Fibroblast of peridontal ligament (primary cell): ENCODE results near the gene BACH2.

ENCODE experiments used
- DNase-seq: peaks from one replicate; pipeline ENCODE4 v3.0.0-alpha.2; 2010; ENCODE audit errors: extremely low read depth

BACH2 gene

DNA sequence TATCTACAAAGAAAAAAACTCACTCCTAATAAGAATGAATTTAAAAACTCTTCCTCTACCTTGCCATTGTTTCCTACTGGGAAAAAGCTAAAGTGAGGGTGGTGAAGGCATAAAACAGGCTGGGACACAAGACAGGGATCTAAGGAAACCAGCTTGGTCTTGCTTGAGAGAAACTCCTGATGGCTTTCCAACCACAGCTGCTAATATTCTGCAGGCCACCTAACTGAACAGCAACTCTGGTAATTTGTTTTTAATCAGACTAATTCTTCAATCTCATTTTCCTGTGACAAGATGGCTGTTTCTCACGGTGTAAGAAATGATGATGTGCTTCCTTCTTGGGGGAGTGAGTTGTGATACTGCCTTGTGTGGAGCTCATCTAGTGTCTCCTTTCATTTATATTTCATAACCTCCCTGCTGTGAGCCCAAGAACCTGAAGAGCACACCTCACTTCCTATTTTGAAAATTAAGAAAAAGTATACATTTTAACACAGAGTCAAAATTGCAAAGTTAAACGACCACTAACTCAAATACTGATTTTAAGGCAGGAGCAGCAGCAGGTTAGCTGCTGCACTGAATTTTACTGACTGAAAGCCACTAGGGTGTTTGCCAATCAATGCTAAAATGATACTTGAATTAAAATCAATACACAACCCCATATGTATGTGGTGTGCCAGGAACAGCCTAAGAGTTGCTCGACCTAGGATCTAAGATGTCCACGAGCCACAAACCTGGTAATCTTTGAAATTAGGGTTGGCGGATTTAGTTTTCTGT lies 58.0 kb downstream of the BACH2 start:
- no peak for DNase-seq

DNA sequence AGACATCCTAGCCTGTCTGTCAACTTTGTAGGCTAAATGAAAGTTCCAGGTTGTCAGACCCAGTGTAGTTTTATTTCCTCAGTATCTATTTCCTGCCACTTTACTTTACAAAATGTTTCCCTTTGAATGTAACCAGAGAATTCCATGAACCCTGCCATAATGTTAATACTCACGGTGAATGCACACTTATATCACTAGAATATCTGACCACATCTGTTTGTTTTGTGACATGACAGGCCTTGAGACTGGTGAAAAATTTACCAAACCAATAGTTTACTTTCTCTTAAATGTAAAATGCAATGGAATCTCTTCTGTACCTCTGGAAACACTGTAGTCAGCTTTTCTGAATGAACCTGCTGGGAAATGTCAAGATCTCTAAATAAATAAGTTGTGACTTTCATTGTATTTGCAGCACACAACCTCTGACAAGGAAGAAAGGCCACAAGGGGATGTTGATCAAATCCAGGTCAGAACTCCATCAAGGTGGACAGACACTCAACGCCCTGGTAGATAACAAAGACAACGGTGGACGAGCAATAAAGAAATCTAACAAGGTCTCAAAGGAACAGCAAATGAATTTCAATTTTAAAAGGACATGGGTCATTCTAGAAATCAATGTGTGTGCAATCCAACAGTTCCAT lies 59.2 kb downstream of the BACH2 start:
- DNase-seq = no peak

DNA sequence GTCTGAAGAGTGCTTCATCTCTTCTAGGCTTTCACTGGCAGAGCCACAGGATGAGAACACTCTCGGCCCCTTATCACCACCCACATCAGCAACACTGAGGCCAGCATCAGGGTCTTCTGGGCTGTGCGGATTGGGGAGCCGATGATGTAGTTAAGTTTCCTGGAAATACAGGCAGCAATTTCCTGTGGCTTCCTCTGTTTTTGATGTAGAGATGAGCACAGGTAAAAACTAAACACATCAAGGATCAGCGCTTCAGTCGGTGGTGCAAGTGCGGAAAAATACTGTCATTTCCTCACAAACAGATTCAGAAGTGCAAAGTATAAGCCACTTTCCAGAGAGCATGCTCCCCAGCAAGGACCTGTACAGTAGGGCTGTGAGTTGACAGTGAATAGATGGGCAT lies 62.6 kb downstream of the BACH2 start:
- DNase-seq = no peak

DNA sequence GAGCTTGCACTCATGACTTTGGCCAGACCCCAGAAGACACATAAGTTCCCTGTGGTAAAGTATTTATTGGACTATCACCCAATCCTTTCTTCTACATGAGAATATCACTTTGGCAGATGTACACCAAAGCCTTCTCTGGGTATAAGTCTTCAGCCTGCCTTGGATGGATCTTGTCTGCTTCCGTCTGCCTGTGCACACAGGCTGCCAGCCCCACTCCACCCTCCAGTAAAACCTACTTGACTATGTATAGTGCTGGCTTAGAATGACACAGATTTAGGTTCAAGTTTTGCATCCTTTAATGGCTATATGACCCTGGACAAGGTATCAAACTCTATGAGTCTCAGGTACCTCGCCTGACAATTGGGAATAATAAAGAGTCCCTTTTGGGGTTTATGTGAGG lies 63.4 kb downstream of the BACH2 start:
- no peak for DNase-seq

DNA sequence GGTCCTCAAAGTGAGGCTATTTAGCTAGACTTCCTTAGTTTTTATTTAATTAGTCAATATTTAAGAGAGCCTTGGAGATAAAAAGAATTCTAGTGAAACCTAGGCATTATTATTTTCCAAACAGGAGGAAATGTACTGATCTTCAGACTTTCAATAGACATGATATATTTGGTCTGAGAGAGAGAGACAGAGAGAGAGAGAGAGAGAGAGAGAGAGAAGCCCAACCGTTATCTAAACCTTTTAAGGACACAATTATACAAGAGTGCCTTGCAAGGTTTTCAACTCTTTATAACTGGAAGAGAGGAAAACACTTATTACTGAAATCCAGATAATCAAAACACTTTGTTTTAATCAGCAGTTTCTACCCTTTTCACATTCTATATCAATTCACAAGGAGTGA lies 64.8 kb downstream of the BACH2 start:
- DNase-seq = no peak

DNA sequence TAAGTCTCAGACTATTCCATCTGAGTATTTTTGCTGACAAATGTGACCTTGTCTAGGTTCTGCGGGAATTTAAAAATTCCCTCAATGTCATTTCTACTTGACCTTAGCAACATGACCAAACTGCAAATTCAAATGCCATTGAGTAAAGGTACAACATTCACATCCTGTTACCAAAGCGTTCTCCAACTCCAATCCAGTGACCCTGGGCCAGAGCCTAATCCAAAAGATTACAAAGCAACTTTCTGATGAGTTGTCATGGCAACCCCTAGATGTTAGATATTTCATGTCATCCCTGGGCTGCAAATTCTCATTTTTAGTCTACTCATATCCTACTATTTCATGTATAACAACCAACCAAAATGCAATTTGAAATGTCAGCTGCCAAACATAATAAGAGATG lies 65.3 kb downstream of the BACH2 start:
- DNase-seq = no peak

DNA sequence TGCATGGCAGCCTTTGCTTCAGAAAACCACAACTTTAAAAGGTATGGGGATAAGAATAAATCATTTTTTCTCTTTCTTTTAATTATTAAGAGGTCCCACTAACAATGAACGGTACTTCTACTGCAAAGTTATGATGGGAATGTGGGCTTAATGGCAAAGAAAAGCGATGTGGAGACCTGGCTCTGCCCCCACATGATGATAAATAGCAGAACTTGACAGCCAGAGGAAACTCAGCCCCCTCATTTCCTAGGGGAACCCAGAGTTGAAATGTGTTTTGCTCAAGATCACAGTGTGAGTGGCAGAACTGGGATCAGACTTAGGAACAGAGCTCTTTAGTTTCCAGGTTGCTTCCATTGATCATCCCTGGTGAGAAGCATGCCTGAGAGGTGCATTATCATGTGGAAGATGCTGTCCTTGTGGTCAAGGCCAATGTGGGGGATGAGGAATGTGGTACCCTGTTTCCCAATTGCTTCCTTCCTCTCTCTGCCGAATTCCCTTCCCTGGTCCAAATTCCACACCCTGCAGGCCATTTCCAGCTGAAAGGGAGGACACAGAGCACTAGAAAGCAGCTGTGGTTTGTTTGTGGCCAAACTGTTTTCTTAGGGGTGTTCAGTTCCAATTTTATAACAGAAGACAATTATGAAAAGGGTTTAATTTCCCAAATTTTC lies 66.0 kb downstream of the BACH2 start:
- DNase-seq = no peak

DNA sequence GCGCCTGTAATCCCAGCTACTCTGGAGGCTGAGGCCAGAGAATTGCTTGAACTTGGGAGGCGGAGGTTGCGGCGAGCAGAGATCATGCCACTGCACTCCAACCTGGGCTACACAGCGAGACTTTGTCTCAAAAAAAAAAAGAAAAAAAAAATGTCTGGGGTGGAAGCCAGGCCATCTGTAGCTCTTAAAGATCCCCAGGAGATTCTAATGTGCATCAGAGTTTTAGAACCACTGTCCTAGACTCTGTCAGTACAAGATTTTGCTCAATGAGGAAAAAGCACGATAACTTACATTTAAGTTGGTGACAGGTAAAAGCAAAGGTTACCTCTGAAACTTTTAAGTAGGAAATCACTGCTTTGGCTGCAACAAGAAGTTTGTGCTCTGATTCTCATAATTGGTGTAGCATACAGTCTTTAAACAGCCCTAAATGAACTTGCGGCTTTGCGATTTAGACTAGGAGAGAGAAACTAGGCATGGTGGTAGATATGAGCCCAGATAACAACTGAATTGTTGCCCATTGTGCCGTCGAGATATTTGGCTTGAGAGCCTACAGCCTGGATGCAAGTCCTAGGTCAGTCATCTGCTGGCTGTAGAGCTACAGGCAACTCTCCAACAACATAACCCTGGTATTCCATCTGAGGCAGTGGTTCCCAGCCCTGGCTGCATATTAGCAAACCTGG lies 67.2 kb downstream of the BACH2 start:
- no peak for DNase-seq

DNA sequence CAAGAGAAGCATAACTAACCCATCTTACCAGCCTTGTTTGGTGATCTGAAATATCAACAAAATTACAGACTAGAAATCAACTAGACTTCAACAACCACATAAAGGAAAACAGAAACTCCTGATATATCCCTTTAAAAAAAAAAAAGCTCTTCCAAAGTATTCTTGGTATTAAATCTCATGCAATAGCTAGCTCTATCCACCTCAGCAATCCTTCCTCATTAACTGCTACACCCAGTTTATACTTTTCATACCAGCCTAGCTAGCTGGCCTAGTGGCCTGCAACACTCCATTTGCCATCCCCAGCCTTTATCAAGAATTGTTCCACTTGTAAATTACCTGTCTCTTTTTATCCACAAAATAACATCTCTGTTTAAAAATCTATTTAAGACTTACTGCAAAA lies 69.0 kb downstream of the BACH2 start:
- peak; percentile 33 for DNase-seq

DNA sequence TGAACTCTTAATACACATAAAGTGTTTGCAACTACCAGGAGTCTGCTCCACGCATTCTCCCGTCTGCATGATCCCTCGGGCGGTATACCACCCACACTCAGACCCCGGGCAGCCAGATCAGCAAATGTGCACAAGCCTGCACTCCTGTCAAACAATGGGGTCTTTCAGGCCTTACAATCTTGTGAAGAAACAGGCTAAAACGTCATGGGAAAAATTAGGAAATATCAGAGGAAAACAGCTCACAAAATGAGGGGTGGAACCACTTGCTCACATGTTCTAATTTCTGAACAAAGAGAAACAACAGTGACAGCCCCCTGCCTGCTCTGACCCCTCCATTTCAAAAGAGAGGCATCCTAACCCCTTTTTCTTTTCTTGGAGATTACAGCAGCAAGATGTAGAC lies 69.4 kb downstream of the BACH2 start:
- no peak for DNase-seq

DNA sequence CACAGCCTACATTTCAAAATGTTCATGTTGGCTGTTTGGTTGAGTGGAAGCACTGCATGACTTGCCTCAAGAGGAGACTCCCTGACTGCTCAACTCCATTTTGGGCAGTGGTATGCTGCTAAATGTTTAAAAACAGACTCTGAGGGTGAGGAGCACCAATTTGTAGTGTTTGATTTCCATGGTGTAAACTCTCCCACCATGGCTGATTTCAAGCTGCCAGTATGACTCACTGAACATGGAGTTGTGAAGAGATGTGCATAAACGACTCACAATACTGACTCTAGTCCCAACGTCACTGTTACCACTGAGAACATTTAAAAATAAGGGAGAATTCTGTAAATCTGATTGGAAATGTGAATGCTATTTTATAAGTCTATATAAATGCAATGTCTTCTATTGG lies 70.4 kb downstream of the BACH2 start:
- DNase-seq = peak; percentile 23

DNA sequence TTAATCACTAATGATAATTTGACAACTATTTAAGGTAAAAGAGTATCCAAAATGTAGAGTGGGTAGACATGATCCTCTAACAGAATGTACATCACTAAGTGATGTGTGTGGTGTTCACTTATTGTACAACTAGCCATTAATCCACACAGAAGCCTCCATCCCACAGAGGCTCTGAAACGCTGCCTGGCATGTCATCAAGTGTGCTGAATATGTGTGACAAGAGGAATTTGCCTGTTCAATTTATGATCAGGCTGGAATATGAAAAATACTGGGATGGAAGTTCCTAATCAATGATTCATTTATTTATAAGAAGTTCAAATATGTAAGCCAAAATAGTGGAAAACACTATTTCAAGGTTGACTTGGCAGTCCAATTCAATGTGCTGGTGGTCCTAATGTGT lies 72.4 kb downstream of the BACH2 start:
- no peak for DNase-seq

DNA sequence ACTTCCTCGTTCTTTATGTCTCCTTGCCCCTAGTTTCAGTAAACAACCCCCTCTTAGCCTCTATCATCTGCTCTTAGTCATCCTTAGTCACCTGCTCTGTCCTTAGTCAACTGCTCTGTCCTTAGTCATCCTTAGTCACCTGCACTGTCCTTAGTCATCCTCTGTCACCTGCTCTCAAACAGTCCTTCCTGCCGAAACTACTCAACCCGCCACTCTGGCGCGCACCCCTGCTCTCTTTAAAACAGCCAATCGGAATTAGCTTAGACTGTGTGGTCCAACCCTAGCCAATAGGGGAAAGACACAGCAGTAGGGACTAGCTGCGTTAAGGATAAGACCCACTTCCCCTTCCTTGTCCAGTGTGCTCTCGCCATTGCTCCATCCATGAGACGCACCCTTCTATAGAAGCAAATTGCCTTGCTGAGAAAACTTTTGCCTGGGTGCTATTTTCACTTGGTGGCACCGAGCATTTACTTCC lies 73.9 kb downstream of the BACH2 start:
- no peak for DNase-seq

DNA sequence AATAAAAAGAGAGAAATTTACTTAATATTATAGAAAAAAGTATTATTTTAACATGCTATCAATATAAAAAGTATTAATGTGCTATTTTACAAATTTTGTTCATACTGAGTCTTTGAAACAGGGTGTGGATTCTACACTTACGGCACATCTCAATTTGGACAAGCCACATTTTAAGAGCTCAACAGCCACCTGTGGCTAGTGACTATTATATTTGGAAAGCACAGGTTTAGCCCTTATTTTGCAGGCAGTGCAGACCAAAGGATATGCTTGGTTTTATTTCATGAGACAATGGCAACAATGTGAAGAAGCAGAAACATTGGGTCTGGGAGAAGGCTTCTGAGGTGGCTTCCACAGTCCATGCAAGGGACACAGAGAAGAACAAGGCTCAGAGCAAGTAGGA lies 74.6 kb downstream of the BACH2 start:
- DNase-seq = no peak

DNA sequence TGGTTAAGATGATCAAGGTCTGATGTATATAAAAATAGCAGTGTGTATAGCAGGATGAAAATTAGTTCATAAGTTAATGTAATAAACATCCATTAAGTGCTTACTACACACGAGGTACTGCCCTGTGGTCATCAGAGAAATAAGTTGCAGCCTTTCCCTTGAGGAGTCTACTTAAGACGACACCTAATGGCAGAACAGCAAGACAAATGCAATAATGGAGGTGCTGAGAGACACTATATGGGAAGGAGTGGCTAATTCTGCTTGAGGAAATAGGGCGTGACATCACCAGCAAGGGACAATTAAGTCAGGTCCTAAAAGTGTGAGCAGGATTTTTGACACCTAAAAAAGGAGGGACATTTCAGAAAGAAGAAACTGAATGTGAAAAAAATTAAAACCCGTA lies 75.2 kb downstream of the BACH2 start:
- no peak for DNase-seq

DNA sequence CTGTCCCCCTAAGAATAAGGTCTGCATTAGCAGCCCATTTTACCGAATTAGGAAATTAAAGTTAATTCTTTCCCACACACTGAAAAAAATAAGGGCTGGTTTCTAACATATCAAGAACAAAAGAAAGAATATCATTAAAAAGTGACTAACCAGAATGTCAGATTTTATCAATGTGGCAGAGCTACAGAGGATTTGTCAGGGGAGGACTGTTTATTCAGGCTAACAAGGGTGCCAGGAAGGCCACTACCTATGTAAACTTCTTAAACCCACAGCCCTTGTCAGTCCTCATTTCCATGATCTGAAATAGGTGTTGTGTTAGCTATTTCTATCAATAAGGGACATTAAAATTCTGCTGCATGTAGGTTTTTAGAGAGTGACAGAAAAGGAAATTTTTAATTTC lies 76.4 kb downstream of the BACH2 start:
- no peak for DNase-seq

DNA sequence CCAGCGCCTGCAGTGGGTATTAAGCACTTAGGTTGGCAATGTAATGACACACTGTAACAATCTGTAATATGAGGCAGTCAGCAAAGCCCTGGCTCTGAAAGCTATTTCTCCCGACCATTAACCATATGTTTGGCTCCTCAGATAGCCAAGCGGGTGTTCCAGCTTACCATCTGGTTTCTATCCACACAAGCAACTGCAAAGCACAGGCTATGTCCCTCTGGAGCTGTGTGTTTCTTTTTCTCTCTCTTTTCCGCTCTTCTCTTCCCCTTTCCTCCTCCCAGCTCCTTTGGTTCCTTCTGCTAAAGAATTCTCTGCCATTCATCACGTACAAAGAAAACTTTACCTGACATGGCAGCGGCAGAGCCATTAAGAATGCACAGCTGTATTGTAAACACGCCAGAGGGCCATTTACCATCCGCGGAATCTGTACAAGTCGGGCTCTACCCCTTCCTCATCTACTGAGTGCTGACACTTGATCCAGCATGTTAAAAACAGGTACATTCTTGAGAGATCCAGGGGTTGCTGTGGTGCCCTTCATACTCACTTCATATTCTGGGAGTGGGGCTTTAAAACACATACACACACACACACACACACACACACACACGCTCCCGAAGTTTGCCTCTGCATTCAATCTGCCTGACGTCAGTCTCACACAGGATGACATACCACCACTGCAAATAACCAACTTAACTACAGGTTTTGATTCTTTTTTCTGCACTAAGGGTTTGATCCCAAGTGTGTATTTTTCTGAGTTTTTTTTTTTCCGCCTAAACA lies 77.2 kb downstream of the BACH2 start:
- DNase-seq = peak; percentile 98

DNA sequence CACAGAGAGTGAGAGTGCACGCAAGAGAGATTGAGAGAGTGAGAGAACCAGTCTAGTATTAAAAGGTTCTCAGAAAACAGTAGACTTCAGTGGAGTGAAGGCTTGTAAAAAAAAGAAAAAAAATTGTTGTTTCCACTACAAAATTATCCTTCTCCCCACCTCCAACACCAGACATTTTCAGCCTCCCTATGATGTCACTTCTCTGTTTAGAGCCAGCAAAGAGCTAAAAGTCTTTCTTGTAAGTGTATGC lies 77.8 kb downstream of the BACH2 start:
- no peak for DNase-seq

DNA sequence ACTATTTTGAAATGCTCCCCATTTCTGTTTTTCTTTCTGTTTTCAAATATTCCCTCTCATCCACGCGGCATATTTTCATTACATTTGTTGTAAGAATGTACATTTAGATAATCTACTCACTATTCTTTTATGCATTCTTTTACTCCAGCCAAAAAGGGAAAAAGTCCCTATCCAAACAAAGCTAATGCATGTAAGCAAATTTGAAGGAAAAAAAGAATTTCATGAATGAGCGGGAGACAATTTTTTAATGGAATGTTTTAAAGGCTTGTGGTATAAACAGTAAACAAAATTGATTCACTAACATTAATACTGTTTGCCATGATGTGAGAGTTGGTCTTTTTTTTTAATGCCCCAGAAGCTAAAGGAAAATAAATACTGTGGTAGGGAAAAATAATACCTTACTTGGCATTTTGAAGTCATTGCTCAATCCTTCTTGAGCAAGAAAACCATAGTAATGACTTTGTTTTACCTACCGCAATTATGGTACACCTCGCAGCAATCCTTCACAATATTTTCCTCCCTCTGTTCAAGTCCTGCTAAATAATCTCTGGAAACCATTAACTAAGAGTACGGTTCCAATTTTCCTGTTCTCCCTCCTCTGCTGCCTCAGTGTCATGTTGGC lies 79.0 kb downstream of the BACH2 start:
- peak; percentile 87 for DNase-seq

DNA sequence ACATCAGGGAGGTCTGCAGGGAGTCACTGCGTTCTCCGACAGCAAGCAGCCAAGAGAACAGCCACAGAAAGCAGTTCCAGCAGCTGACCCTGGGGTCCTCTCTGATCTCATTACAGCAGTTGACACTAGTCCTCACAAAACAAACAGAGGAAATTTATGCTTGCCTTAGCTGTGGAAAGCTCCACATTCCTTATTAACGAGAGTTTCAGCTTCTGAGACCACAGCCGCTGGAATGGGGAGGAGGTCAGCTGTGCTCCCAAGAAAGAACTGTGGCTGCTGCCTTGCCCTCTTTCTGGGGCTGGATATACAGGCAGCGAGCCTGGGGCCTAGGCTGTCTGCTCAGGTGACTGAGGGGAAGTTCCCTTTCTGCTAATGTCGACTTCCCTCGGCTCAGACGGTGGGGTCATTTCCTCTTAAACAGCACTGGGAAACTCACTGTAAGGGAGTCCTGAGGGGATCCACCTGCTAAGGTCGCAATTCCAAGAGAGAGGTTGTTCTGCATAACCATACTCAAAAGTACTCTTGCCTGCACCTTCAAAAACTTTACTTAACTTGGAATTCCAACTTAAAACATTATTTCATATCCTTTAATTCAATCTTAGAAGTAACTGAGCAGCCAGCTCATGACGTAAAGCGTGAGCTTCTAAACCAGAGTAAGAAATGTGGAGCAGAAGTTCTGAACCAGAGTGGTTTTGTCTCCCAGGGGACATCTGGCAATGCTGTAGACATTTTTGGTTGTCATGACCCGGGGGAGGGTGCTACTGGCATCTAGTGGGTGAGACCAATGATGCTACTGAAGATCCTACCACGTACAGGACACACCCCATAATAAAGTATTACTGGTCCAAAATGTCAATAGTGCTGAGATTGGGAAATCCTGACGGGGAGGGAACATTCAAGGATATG lies 80.3 kb downstream of the BACH2 start:
- peak; percentile 21 for DNase-seq
